ENCODE data around the gene RXRA.
A peak's percentile ranks its signal among the peaks of the same experiment; 100 is the strongest.

RXRA gene

DNA sequence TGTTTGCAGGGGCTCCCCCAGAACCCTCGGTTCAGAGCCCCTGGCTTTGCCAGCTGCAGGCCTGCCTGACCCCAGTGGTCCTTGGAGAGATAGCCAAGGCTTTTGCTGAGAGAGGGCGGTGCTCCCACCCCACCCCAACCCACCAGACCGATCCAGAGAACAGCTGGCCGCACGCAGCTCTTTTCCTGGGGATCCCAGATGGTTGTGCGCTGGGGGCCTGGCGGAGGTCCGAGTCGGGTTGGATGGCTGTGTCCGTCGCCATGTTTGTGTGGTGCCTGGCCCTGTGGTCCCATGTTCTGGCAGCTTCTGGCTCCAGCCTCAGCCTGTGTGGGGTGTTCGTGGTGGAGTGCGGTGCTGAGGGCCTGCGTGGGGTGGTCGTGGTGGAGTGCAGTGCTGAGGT lies 97.5 kb downstream of the RXRA start:
- Histone ChIP-seq H3K9ac (ENCODE audit: insufficient read length, low read depth) (no peak overlapping the region), H3K4me1 (ENCODE audit: insufficient read depth, insufficient read length) (peaks cover 35% of the 10 kb centered on the region), H3K9me3 (ENCODE audit: insufficient read depth, low read length) (no peaks in the 10 kb centered on the region), H3K27me3 (ENCODE audit: insufficient read depth, insufficient read length) (no peaks in the 10 kb centered on the region), H3K36me3 (ENCODE audit: insufficient read depth, insufficient read length, low read length) (peaks cover 63% of the 10 kb centered on the region), H3K4me3 (ENCODE audit: insufficient read length, low read depth) (no peak overlapping the region)
- no peak for DNase-seq (ENCODE audit: low read depth, low spot score)
- TF ChIP-seq SUZ12 (IDR thresholded peaks at IDR 0.05; ENCODE audit: extremely low read depth, insufficient read depth, insufficient read length) (no peak), YY1 (IDR thresholded peaks at IDR 0.05; ENCODE audit: insufficient read depth, insufficient read length) (no peak), ZNF274 (IDR thresholded peaks at IDR 0.05; ENCODE audit: low read depth, low read length) (no peak)

- no peak overlapping the region for H3K4me3 ChIP-seq (ENCODE audit: insufficient read length, low read depth)
- H3K9ac ChIP-seq (ENCODE audit: insufficient read length, low read depth), result no peak overlapping the region
- H3K27me3 ChIP-seq (ENCODE audit: insufficient read depth, insufficient read length), result no peaks in the 10 kb centered on the region
- peaks cover 28% of the 10 kb centered on the region for H3K4me1 ChIP-seq (ENCODE audit: insufficient read depth, insufficient read length)
- no peak for DNase-seq (ENCODE audit: low read depth, low spot score)
- no peaks in the 10 kb centered on the region for H3K9me3 ChIP-seq (ENCODE audit: insufficient read depth, low read length)
- TF ChIP-seq ZNF274 (IDR thresholded peaks at IDR 0.05; ENCODE audit: low read depth, low read length), result no peak
- TF ChIP-seq YY1 (IDR thresholded peaks at IDR 0.05; ENCODE audit: insufficient read depth, insufficient read length), result no peak
- no peak for TF ChIP-seq SUZ12 (IDR thresholded peaks at IDR 0.05; ENCODE audit: extremely low read depth, insufficient read depth, insufficient read length)
- peaks cover 64% of the 10 kb centered on the region for H3K36me3 ChIP-seq (ENCODE audit: insufficient read depth, insufficient read length, low read length)
These were observed 98.6 kb downstream of the RXRA start for GRCh38 chr9:134424818-134425217.

- DNase-seq (ENCODE audit: low read depth, low spot score), result no peak
- H3K4me1 ChIP-seq (ENCODE audit: insufficient read depth, insufficient read length), result peaks cover 24% of the 10 kb centered on the region
- no peaks in the 10 kb centered on the region for H3K9me3 ChIP-seq (ENCODE audit: insufficient read depth, low read length)
- H3K27me3 ChIP-seq (ENCODE audit: insufficient read depth, insufficient read length), result no peaks in the 10 kb centered on the region
- no peak overlapping the region for H3K4me3 ChIP-seq (ENCODE audit: insufficient read length, low read depth)
- peaks cover 62% of the 10 kb centered on the region for H3K36me3 ChIP-seq (ENCODE audit: insufficient read depth, insufficient read length, low read length)
- H3K9ac ChIP-seq (ENCODE audit: insufficient read length, low read depth), result peak overlapping the region; percentile 1
- TF ChIP-seq ZNF274 (IDR thresholded peaks at IDR 0.05; ENCODE audit: low read depth, low read length) (no peak), SUZ12 (IDR thresholded peaks at IDR 0.05; ENCODE audit: extremely low read depth, insufficient read depth, insufficient read length) (no peak), YY1 (IDR thresholded peaks at IDR 0.05; ENCODE audit: insufficient read depth, insufficient read length) (no peak)
These were observed 99.1 kb downstream of the RXRA start for GRCh38 chr9:134425401-134425800.

DNA sequence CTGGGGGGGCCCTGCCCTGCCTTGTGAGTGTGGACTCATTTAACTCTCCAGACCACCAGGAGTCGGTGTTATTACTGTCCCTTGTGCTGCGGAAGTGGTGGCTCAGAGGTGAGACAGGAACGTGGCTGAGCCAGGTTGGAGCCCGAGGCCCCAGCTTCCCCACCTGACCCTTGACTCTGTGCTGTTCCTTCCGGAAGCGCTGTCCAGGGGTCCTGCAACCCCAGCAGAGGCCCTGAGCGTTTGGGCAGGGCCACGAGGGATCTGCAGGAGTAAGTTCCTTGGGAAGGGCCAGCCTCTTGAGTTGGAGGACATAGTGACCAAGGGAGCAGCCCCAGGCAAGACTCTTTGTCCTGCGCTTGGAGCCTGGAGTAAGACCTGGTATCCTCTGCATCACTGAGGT lies 99.6 kb downstream of the RXRA start:
- Histone ChIP-seq H3K4me1 (ENCODE audit: insufficient read depth, insufficient read length) (peaks cover 22% of the 10 kb centered on the region), H3K9ac (ENCODE audit: insufficient read length, low read depth) (peak overlapping the region; percentile 1), H3K27me3 (ENCODE audit: insufficient read depth, insufficient read length) (no peaks in the 10 kb centered on the region), H3K36me3 (ENCODE audit: insufficient read depth, insufficient read length, low read length) (peaks cover 60% of the 10 kb centered on the region), H3K9me3 (ENCODE audit: insufficient read depth, low read length) (no peaks in the 10 kb centered on the region), H3K4me3 (ENCODE audit: insufficient read length, low read depth) (no peak overlapping the region)
- TF ChIP-seq SUZ12 (IDR thresholded peaks at IDR 0.05; ENCODE audit: extremely low read depth, insufficient read depth, insufficient read length), result no peak
- TF ChIP-seq ZNF274 (IDR thresholded peaks at IDR 0.05; ENCODE audit: low read depth, low read length), result no peak
- no peak for TF ChIP-seq YY1 (IDR thresholded peaks at IDR 0.05; ENCODE audit: insufficient read depth, insufficient read length)
- DNase-seq (ENCODE audit: low read depth, low spot score), result no peak

GRCh38 chr9:134426436-134426835 lies 100.2 kb downstream of the RXRA start:
- no peak for DNase-seq (ENCODE audit: low read depth, low spot score)
- Histone ChIP-seq H3K4me3 (ENCODE audit: insufficient read length, low read depth) (no peak overlapping the region), H3K9me3 (ENCODE audit: insufficient read depth, low read length) (no peaks in the 10 kb centered on the region), H3K4me1 (ENCODE audit: insufficient read depth, insufficient read length) (peaks cover 20% of the 10 kb centered on the region), H3K27me3 (ENCODE audit: insufficient read depth, insufficient read length) (no peaks in the 10 kb centered on the region), H3K9ac (ENCODE audit: insufficient read length, low read depth) (no peak overlapping the region), H3K36me3 (ENCODE audit: insufficient read depth, insufficient read length, low read length) (peaks cover 57% of the 10 kb centered on the region)
- TF ChIP-seq ZNF274 (IDR thresholded peaks at IDR 0.05; ENCODE audit: low read depth, low read length) (no peak), YY1 (IDR thresholded peaks at IDR 0.05; ENCODE audit: insufficient read depth, insufficient read length) (no peak), SUZ12 (IDR thresholded peaks at IDR 0.05; ENCODE audit: extremely low read depth, insufficient read depth, insufficient read length) (no peak)

GRCh38 chr9:134427153-134427782 lies 101.0 kb downstream of the RXRA start:
- no peak overlapping the region for H3K4me3 ChIP-seq (ENCODE audit: insufficient read length, low read depth)
- TF ChIP-seq SUZ12 (IDR thresholded peaks at IDR 0.05; ENCODE audit: extremely low read depth, insufficient read depth, insufficient read length) (no peak), YY1 (IDR thresholded peaks at IDR 0.05; ENCODE audit: insufficient read depth, insufficient read length) (no peak), ZNF274 (IDR thresholded peaks at IDR 0.05; ENCODE audit: low read depth, low read length) (no peak)
- DNase-seq (ENCODE audit: low read depth, low spot score), result no peak
- no peaks in the 10 kb centered on the region for H3K9me3 ChIP-seq (ENCODE audit: insufficient read depth, low read length)
- no peak overlapping the region for H3K9ac ChIP-seq (ENCODE audit: insufficient read length, low read depth)
- peaks cover 56% of the 10 kb centered on the region for H3K36me3 ChIP-seq (ENCODE audit: insufficient read depth, insufficient read length, low read length)
- no peaks in the 10 kb centered on the region for H3K27me3 ChIP-seq (ENCODE audit: insufficient read depth, insufficient read length)
- H3K4me1 ChIP-seq (ENCODE audit: insufficient read depth, insufficient read length), result peaks cover 19% of the 10 kb centered on the region

GRCh38 chr9:134428559-134428958 lies 102.3 kb downstream of the RXRA start:
- Histone ChIP-seq H3K27me3 (ENCODE audit: insufficient read depth, insufficient read length) (no peaks in the 10 kb centered on the region), H3K4me3 (ENCODE audit: insufficient read length, low read depth) (no peak overlapping the region), H3K9me3 (ENCODE audit: insufficient read depth, low read length) (no peaks in the 10 kb centered on the region), H3K9ac (ENCODE audit: insufficient read length, low read depth) (no peak overlapping the region), H3K36me3 (ENCODE audit: insufficient read depth, insufficient read length, low read length) (peaks cover 46% of the 10 kb centered on the region), H3K4me1 (ENCODE audit: insufficient read depth, insufficient read length) (peaks cover 19% of the 10 kb centered on the region)
- TF ChIP-seq ZNF274 (IDR thresholded peaks at IDR 0.05; ENCODE audit: low read depth, low read length) (no peak), YY1 (IDR thresholded peaks at IDR 0.05; ENCODE audit: insufficient read depth, insufficient read length) (no peak), SUZ12 (IDR thresholded peaks at IDR 0.05; ENCODE audit: extremely low read depth, insufficient read depth, insufficient read length) (no peak)
- DNase-seq (ENCODE audit: low read depth, low spot score), result no peak
